Common myeloid progenitor, CD34-positive (primary cell): Measurements from ENCODE around the gene PCDHGB7.
A peak's percentile ranks its signal among the peaks of the same experiment; 100 is the strongest.
"Not testable (repeated sequence)": the region's sequence is repeated elsewhere in the genome, so short reads cannot be mapped to it uniquely, and the experiment has no call there.

Experiments used
- CTCF ChIA-PET: fragments of 350-600 bp; sonication (Branson Sonifier 250); formaldehyde crosslinking; loops from one replicate; lab custom pipeline; 2021; ENCODE audit warnings: antibody characterized with exemption; lab: Charles Lee
- POLR2A ChIA-PET: fragments of 350-600 bp; sonication (Branson Sonifier 250); formaldehyde crosslinking; loops from one replicate; lab custom pipeline; 2021; ENCODE audit warnings: antibody characterized with exemption; lab: Charles Lee
- DNase-seq, 3 donors: peaks; one replicate each; pipeline versions ENCODE4 v3.0.0 to v3.0.0-alpha.2; 2013
- H3K27ac ChIP-seq, 2 experiments: 1 replicate in 1 of 2; 2 replicates in 1 of 2; pipeline ENCODE4 v1.7.0; 2013; ENCODE audit warnings: inconsistent platforms in 2 of 2, low read length in 2 of 2, mild to moderate bottlenecking in 2 of 2, low read depth in 1 of 2, moderate library complexity in 1 of 2; ENCODE audit not compliant: severe bottlenecking in 2 of 2, insufficient read depth in 1 of 2, poor library complexity in 1 of 2
- H3K27me3 ChIP-seq, 5 experiments: replicated peaks in 2 of 5; 1 replicate in 3 of 5; 2 replicates in 2 of 5; pipeline versions ENCODE4 v1.6.1 to v1.7.0; 2013; ENCODE audit warnings: low read length in 4 of 5, mild to moderate bottlenecking in 2 of 5, moderate library complexity in 2 of 5, inconsistent platforms in 1 of 5; ENCODE audit not compliant: insufficient read depth in 5 of 5, control insufficient read depth in 4 of 5
- H3K36me3 ChIP-seq, 4 experiments: 1 replicate in 2 of 4; 2 replicates in 2 of 4; pipeline versions ENCODE4 v1.6.1 to v1.7.0; 2013; ENCODE audit warnings: low read length in 3 of 4, control low read depth in 1 of 4, mild to moderate bottlenecking in 1 of 4; ENCODE audit not compliant: control insufficient read depth in 4 of 4, insufficient read depth in 4 of 4
- H3K4me1 ChIP-seq, 4 experiments: 1 replicate in 3 of 4; 2 replicates in 1 of 4; pipeline versions ENCODE4 v1.6.1 to v1.7.1; 2013; ENCODE audit warnings: low read length in 3 of 4, mild to moderate bottlenecking in 3 of 4, control low read depth in 1 of 4, inconsistent platforms in 1 of 4, moderate library complexity in 1 of 4; ENCODE audit not compliant: control insufficient read depth in 4 of 4, insufficient read depth in 4 of 4; ENCODE audit errors: control extremely low read depth in 1 of 4
- H3K4me3 ChIP-seq, 7 experiments: 1 replicate in 4 of 7; 2 replicates in 3 of 7; pipeline versions ENCODE4 v1.5.1 to v1.7.0; 2013; ENCODE audit warnings: mild to moderate bottlenecking in 7 of 7, low read length in 6 of 7, moderate library complexity in 6 of 7, inconsistent platforms in 2 of 7, low read depth in 2 of 7, control low read depth in 1 of 7; ENCODE audit not compliant: insufficient read depth in 4 of 7, control insufficient read depth in 1 of 7; ENCODE audit errors: extremely low read depth in 1 of 7
- H3K9me3 ChIP-seq, 5 experiments: 1 replicate in 4 of 5; 2 replicates in 1 of 5; pipeline versions ENCODE4 v1.6.1 to v1.7.1; 2013; ENCODE audit warnings: low read length in 4 of 5, mild to moderate bottlenecking in 2 of 5, inconsistent platforms in 1 of 5, low read depth in 1 of 5, moderate library complexity in 1 of 5; ENCODE audit not compliant: control insufficient read depth in 4 of 5, insufficient read depth in 2 of 5; ENCODE audit errors: control extremely low read depth in 1 of 5
- WGBS: methylation state at CpG from one replicate; pipeline ENCODE4 v1.1.5; 2013; ENCODE audit not compliant: insufficient coverage; 5-methylcytosine and 5-hydroxymethylcytosine counted together

PCDHGB7 gene

GRCh38 chr5:141431286-141431685, 13.8 kb downstream of the PCDHGB7 start:
- Histone ChIP-seq H3K27ac (no peak overlapping the region), H3K4me1 (peaks cover 2 to 6% (median 5%) of the 10 kb centered on the region in 4 experiments), H3K36me3 (peaks cover 0 to 3% (median 0%) of the 10 kb centered on the region in 4 experiments), H3K9me3 (peaks cover 8 to 61% (median 42%) of the 10 kb centered on the region in 5 experiments), H3K27me3 (peaks cover 7 to 51% (median 24%) of the 10 kb centered on the region in 5 experiments), H3K4me3 (peak overlapping the region in 6 of 7 experiments; percentile 13 to 56 (median 48))
- WGBS: 7% methylated on average over 12 of the region's 37 CpGs
- POLR2A ChIA-PET: interaction anchor here (0.6 kb wide), 1 partner anchor 82 kb away, joined by 3 read pairs; no protein-coding TSS in a partner anchor
- CTCF ChIA-PET: interaction anchor here (0.6 to 5.8 kb wide), 18 partner anchors 12 to 136 kb away, joined by 3 to 62 read pairs (median 8); partner anchors contain the start of genes PCDHGA11, PCDHGB7, PCDHGC4 and TAF7
- DNase-seq: peak; percentile 18 to 77 (median 69)

GRCh38 chr5:141432308-141432707, 14.8 kb downstream of the PCDHGB7 start:
- H3K36me3 ChIP-seq, H3K27ac ChIP-seq, H3K4me1 ChIP-seq, POLR2A ChIA-PET: not testable (repeated sequence)
- WGBS: 30% methylated on average over 7 of the region's 38 CpGs
- CTCF ChIA-PET: interaction anchor here (0.6 to 5.8 kb wide), 5 partner anchors 11 to 91 kb away, joined by 3 to 62 read pairs (median 5); no protein-coding TSS in a partner anchor
- Histone ChIP-seq H3K9me3 (peaks cover 5 to 56% (median 33%) of the 10 kb centered on the region in 5 experiments), H3K4me3 (peak overlapping the region in 1 of 7 experiments; percentile 31), H3K27me3 (peaks cover 7 to 42% (median 22%) of the 10 kb centered on the region in 5 experiments)
- DNase-seq: peak in 1 of 3 donors; percentile 21

GRCh38 chr5:141432726-141433125, 15.2 kb downstream of the PCDHGB7 start:
- H3K36me3 ChIP-seq, H3K4me1 ChIP-seq, POLR2A ChIA-PET, DNase-seq, H3K4me3 ChIP-seq, H3K27ac ChIP-seq: not testable (repeated sequence)
- CTCF ChIA-PET: interaction anchor here (0.6 to 1.3 kb wide), 3 partner anchors 48 to 68 kb away, joined by 3 to 5 read pairs (median 3); no protein-coding TSS in a partner anchor
- H3K27me3 ChIP-seq: peaks cover 7 to 38% (median 19%) of the 10 kb centered on the region in 5 experiments
- peaks cover 5 to 52% (median 29%) of the 10 kb centered on the region in 5 experiments for H3K9me3 ChIP-seq
- WGBS: 28% methylated on average over 19 of the region's 29 CpGs

GRCh38 chr5:141434006-141434405, 16.5 kb downstream of the PCDHGB7 start:
- H3K9me3 ChIP-seq: peaks cover 2 to 43% (median 25%) of the 10 kb centered on the region in 5 experiments
- peaks cover 2 to 6% (median 5%) of the 10 kb centered on the region in 4 experiments for H3K4me1 ChIP-seq
- ChIA-PET POLR2A (no interaction called here), CTCF (interaction anchor here (0.7 to 1.3 kb wide), 2 partner anchors 51 to 124 kb away, joined by 3 read pairs; no protein-coding TSS in a partner anchor)
- WGBS: 80% methylated on average over 1 of the region's 2 CpGs
- DNase-seq: no peak
- no peak overlapping the region for H3K4me3 ChIP-seq
- H3K27me3 ChIP-seq: peaks cover 7 to 32% (median 19%) of the 10 kb centered on the region in 5 experiments
- H3K27ac ChIP-seq: no peak overlapping the region
- peaks cover 0 to 3% (median 0%) of the 10 kb centered on the region in 4 experiments for H3K36me3 ChIP-seq

- POLR2A ChIA-PET: interaction anchor here (0.5 kb wide), 1 partner anchor 245 kb away, joined by 3 read pairs; the partner anchor contains the start of gene PCDHB10
- Histone ChIP-seq H3K27ac (no peak overlapping the region), H3K27me3 (peaks cover 0 to 21% (median 10%) of the 10 kb centered on the region in 5 experiments), H3K9me3 (peaks cover 2 to 54% (median 18%) of the 10 kb centered on the region in 5 experiments), H3K4me1 (no peaks in the 10 kb centered on the region), H3K4me3 (no peak overlapping the region), H3K36me3 (no peaks in the 10 kb centered on the region)
- WGBS: no CpG with 5 or more reads among the region's 2 CpGs
- CTCF ChIA-PET: interaction anchor here (0.9 to 1.0 kb wide), 2 partner anchors 13 to 56 kb away, joined by 3 read pairs; no protein-coding TSS in a partner anchor
- DNase-seq: no peak
Observed at GRCh38 chr5:141437221-141437620, 19.7 kb downstream of the PCDHGB7 start.

GRCh38 chr5:141439411-141440141, 22.1 kb downstream of the PCDHGB7 start:
- ChIA-PET POLR2A (no interaction called here), CTCF (interaction anchor here (0.7 to 1.7 kb wide), 4 partner anchors 11 to 125 kb away, joined by 3 to 4 read pairs (median 3); no protein-coding TSS in a partner anchor)
- H3K4me3 ChIP-seq: no peak overlapping the region
- H3K27ac ChIP-seq: no peak overlapping the region
- H3K27me3 ChIP-seq: peaks cover 0 to 12% (median 1%) of the 10 kb centered on the region in 5 experiments
- no peaks in the 10 kb centered on the region for H3K36me3 ChIP-seq
- no peaks in the 10 kb centered on the region for H3K4me1 ChIP-seq
- H3K9me3 ChIP-seq: peaks cover 0 to 41% (median 13%) of the 10 kb centered on the region in 5 experiments
- DNase-seq: no peak
- WGBS: 78% methylated on average over 9 of the region's 10 CpGs
